ENCODE measurements around the gene TEX30. TPM values are rescaled to one million over a fixed set of nuclear protein-coding genes. Genes with fewer than 3 reads are reported as not detected.

Gene TEX30
- total and polyA plus RNA-seq, 2 donors: 26.4 to 28.9 TPM

Other genes with a start within 250 kb of the TEX30 start
- 47.4 TPM for gene TPP2, start 176.8 kb downstream of the TEX30 start, total RNA-seq
- 43.4 TPM for gene TPP2, start 176.8 kb downstream of the TEX30 start, polyA plus RNA-seq
- gene METTL21C, start 78.7 kb downstream of the TEX30 start, total RNA-seq: not detected
- gene METTL21C, start 78.7 kb downstream of the TEX30 start, polyA plus RNA-seq: 0.09 TPM
- gene POGLUT2, start 25.2 kb upstream of the TEX30 start, total RNA-seq: 4.9 TPM
- gene POGLUT2, start 25.2 kb upstream of the TEX30 start, polyA plus RNA-seq: 2.1 TPM
- 12.2 TPM for gene BIVM, start 25.3 kb upstream of the TEX30 start, total RNA-seq
- 18.0 TPM for gene BIVM, start 25.3 kb upstream of the TEX30 start, polyA plus RNA-seq
- gene ERCC5, start 72.2 kb upstream of the TEX30 start, total RNA-seq: 71.5 TPM
- gene ERCC5, start 72.2 kb upstream of the TEX30 start, polyA plus RNA-seq: 135 TPM

Data from thymus (tissue), 2 donors.